HG03175 (cell line): ENCODE results near the gene JDP2.

Experiments
- ATAC-seq: cut with Tn5 transposase; IDR thresholded peaks from one replicate; pipeline ENCODE4 v1.9.1; 2021; ENCODE audit warnings: mild to moderate bottlenecking, moderate library complexity; ENCODE audit not compliant: unreplicated experiment

The JDP2 gene

GRCh38 chr14:75511201-75511600 is 83.4 kb downstream of the JDP2 start:
- no peak for ATAC-seq

GRCh38 chr14:75513911-75514672 is 86.3 kb downstream of the JDP2 start:
- peak; percentile 22 for ATAC-seq

- peak; percentile 46 for ATAC-seq
Observed at GRCh38 chr14:75514673-75515628, 87.1 kb downstream of the JDP2 start.

DNA sequence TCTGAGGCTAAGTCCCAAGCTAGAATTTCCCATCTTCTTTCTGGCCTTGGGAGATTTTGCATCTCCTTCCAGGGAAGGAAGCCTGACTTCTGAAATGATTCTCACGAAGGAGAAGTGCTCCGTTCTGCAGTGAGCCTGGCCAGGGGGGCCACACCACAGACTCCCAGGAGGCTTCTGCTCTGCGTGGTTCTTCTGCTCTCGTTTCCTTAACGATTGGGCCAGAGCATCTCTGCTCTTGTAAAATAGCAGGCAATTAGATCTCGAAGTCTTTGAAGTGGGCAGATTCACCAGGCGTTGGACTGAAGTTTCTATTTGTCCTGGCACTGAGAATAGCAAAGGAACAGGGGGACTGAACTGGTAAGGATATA is 87.8 kb downstream of the JDP2 start:
- ATAC-seq: peak; percentile 63

GRCh38 chr14:75518625-75519024 is 90.8 kb downstream of the JDP2 start:
- ATAC-seq: no peak

DNA sequence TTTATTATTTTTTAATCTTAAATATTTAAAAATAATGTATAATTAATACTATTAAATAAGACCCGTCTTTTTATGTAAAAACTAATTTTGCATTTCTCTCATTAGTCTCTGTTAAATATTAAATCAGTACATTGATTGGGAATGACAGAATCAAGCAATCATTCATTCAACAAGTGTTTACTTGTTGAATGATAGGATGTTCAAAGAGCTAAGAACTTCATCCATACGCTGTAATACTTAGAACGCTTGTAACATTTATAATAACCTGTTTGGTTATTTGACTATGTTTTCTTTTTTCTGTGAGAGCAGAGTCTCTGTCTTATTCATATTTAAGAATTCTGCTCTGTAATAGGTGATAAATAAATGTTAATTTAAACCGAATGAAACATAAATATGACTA is 91.6 kb downstream of the JDP2 start:
- no peak for ATAC-seq

DNA sequence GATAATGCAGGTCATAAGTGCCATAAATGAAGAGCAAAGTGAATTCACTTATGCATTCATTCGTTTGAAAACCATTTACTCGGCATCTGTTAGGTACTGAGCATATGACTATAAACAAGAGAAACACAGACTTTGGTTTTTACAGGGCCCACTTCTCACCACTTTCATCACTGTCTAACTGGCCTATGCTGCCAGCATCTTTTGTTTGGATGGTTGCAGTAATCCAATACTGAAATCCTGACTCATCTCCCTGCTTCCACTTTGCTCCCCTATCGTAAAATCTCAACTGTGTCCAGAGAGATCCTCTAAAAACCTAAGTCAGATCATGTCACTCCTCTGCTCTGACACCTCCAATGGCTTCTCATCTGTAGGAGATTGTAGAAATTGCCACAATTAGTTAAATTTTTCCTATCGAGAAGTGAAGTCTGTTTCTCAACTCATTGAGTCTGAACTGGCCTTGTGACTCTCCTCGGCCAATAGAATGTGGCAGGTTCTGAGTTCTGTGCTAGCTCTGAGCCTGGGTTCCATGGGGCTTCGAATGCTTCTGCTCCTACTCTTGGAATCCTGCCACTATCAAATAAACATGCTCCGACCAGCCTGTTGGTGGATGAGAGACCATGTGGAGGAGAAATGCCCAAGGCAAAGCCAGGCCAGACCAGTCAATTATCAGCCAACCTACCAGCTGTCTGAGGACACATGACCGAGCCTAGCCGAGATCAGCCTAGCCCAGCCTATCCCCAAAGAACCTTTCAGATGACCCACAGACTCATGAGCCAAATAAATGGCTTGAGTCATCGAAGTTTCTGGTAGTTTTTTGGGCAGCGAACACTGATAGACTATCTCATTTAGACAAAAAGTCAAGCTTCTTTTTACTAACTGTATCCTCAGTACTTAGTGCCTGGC is 92.3 kb downstream of the JDP2 start:
- ATAC-seq: no peak

DNA sequence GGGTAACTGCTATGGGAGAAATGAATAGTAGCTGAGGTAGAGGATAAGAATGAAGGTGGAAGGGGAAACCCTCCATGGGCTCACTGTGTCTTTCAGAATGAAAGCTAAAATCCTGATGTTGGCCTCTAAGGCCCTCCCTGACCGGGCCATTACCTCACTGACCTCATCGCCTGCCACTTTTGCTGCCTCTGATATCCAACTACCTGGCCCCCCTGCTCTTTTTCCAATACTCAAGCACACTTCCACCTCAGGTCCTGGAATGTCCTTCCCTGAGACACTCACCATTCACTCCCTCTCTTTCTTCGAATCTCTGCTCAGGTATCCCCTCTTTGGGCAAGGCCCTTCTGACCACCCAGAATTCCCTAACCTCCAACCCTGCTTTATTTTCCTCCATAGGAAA is 93.0 kb downstream of the JDP2 start:
- ATAC-seq: no peak

DNA sequence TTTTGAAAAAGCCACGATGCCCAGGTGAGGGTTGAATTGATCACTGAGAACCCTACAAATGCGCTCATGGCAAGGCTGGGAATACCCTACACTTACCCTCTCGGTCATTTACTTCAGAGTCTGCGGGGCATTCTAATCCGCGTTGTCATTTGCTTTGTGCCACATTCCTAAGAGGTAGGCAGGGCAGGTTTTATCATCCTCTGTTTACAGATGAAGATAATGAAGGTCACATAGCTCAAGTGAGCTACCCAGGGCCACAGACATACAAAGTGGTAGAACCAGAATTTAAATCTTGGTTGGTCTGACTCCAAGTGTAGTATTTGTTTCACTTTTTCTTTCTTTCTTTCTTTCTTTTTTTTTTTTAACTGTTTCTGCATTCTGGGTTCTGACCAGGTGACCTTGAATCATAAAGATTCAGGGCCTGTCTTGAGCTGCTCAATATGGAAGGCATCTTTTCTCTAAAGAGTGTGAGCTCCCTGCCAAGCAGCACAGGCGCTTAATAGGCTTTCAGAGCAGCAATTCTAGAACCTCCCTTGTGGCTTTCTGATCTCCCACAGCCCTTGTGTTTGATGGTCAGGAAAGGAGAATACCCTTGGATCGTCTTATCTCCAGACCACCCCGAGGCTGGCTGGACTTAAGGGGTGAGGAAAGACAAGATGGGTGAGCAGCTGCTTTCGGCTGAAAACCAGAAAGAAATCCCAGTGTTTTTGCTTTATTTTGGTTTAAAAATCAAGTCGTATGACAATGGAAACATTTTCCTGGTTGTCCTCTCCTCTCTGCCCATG is 93.8 kb downstream of the JDP2 start:
- ATAC-seq: peak; percentile 24

GRCh38 chr14:75522224-75522982 is 94.6 kb downstream of the JDP2 start, which contains the start of gene BATF:
TSS of gene BATF (plus strand) at chr14:75522469. CDS start at chr14:75522683, 214 bp downstream.
- ATAC-seq: peak; percentile 65

- no peak for ATAC-seq
Observed at GRCh38 chr14:75522983-75523318, 95.1 kb downstream of the JDP2 start.
